HepG2 (cell line): ENCODE data around the gene SPRED3. TPM values are rescaled to one million over a fixed set of nuclear protein-coding genes. Genes with fewer than 3 reads are reported as not detected.
A peak's percentile ranks its signal among the peaks of the same experiment; 100 is the strongest.

Source experiments
- ATAC-seq: fragments of 200-7000 bp; cut with Tn5 transposase; 3 replicates; pipeline ENCODE4 v1.9.1; 2020; ENCODE audit warnings: mild to moderate bottlenecking, moderate library complexity
- BruUV-seq: library from RNA; stranded (reverse); fragments of 400-500 nt; replicated peaks from 2 replicates; lab custom pipeline; 2021; lab: Mats Ljungman, UMichigan
- CTCF ChIA-PET: fragments of 300-600 bp; formaldehyde crosslinking; extraction: SDS; loops from one replicate; lab custom pipeline; 2021; ENCODE audit warnings: low total read pairs, inconsistent platforms, low intra/inter-chr PET ratio; lab: Yijun Ruan, JAX
- POLR2A ChIA-PET: fragments of 350-600 bp; sonication (Branson Sonifier 250); formaldehyde crosslinking; loops from one replicate; lab custom pipeline; 2020; ENCODE audit warnings: antibody characterized with exemption, inconsistent platforms; lab: Yijun Ruan, JAX
- DNase-seq: peaks from one replicate; pipeline ENCODE4 v3.0.0-alpha.2; 2015; ENCODE audit warnings: low spot score
- FAIRE-seq: peaks from 3 replicates; lab custom pipeline; 2011; peaks lifted over from hg19 to GRCh38; lab: Jason Lieb, UNC
- H2AFZ ChIP-seq: one replicate; pipeline ENCODE4 v1.6.1; 2011; ENCODE audit warnings: low read length, inconsistent platforms
- H3K27ac ChIP-seq: fragments of 300-600 bp; 3 replicates; pipeline ENCODE4 v1.8.0; 2011; ENCODE audit warnings: mixed run types, mild to moderate bottlenecking, mixed read lengths, low read length, inconsistent platforms; ENCODE audit not compliant: insufficient read depth; ENCODE audit errors: extremely low read length
- H3K27me3 ChIP-seq, 2 experiments: fragments of 200-600 bp in 1 of 2; 2 replicates in 1 of 2; 3 replicates in 1 of 2; pipeline versions ENCODE4 v1.6.0 to v1.8.0; 2011; ENCODE audit warnings: low read length in 2 of 2, mild to moderate bottlenecking in 2 of 2, moderate library complexity in 2 of 2, inconsistent platforms in 1 of 2; ENCODE audit not compliant: insufficient read depth in 2 of 2, control insufficient read depth in 1 of 2
- H3K36me3 ChIP-seq, 2 experiments: fragments of 200-600 bp in 1 of 2; replicated peaks in 1 of 2; 2 replicates in 1 of 2; 3 replicates in 1 of 2; pipeline versions ENCODE4 v1.5.1 to v1.8.0; 2011; ENCODE audit warnings: low read length in 2 of 2, inconsistent platforms in 1 of 2; ENCODE audit not compliant: insufficient read depth in 2 of 2, control insufficient read depth in 1 of 2
- H3K4me1 ChIP-seq: 2 replicates; pipeline ENCODE4 v1.5.1; 2012; ENCODE audit warnings: low read length, inconsistent platforms; ENCODE audit not compliant: insufficient read depth
- H3K4me2 ChIP-seq: 2 replicates; pipeline ENCODE4 v1.6.0; 2011; ENCODE audit warnings: low read depth, low read length, inconsistent platforms
- H3K4me3 ChIP-seq, 3 experiments: fragments of 200-600 bp in 1 of 3; sonication (generic), shearing (Covaris generic) in 1 of 3; replicated peaks in 1 of 3; 2 replicates each; pipeline ENCODE4 v1.5.1; 2011 to 2016; ENCODE audit warnings: low read length in 3 of 3, inconsistent platforms in 2 of 3, low read depth in 2 of 3, mild to moderate bottlenecking in 2 of 3, control low read depth in 1 of 3, mixed read lengths in 1 of 3; ENCODE audit not compliant: insufficient read depth in 1 of 3
- H3K79me2 ChIP-seq: one replicate; pipeline ENCODE4 v1.6.1; 2011; ENCODE audit warnings: low read length, inconsistent platforms; ENCODE audit not compliant: insufficient read depth
- H3K9ac ChIP-seq: 2 replicates; pipeline ENCODE4 v1.6.0; 2011; ENCODE audit warnings: mild to moderate bottlenecking, low read depth, low read length, inconsistent platforms; ENCODE audit not compliant: insufficient read depth
- H3K9me3 ChIP-seq: 2 replicates; pipeline ENCODE4 v1.5.1; 2012; ENCODE audit warnings: mild to moderate bottlenecking, low read length
- H4K20me1 ChIP-seq: 2 replicates; pipeline ENCODE4 v1.6.0; 2011; ENCODE audit warnings: inconsistent platforms, mild to moderate bottlenecking, low read length, moderate library complexity; ENCODE audit not compliant: insufficient read depth
- ATF7 ChIP-seq, 2 experiments: fragments of 450-650 bp in 1 of 2; sonication (generic) in 1 of 2; formaldehyde crosslinking in 1 of 2; IDR thresholded peaks; 2 replicates each; pipeline versions ENCODE4 v1.4.0 to v1.6.1; 2016 to 2020; ENCODE audit warnings: antibody characterized with exemption in 1 of 2, mild to moderate bottlenecking in 1 of 2, missing genetic modification reagents in 1 of 2
- BRCA1 ChIP-seq: sonication (generic); formaldehyde crosslinking; IDR thresholded peaks from 2 replicates; pipeline ENCODE4 v1.4.0; 2020; ENCODE audit warnings: missing genetic modification reagents
- CREB1 ChIP-seq, 2 experiments: fragments of 450-650 bp in 1 of 2; IDR thresholded peaks; 2 replicates each; pipeline ENCODE4 v1.6.1; 2016 to 2017; ENCODE audit warnings: control low read depth in 1 of 2, mild to moderate bottlenecking in 1 of 2, missing compliant biosample characterization in 1 of 2, missing genetic modification characterization in 1 of 2
- DRAP1 ChIP-seq: IDR thresholded peaks from 2 replicates; pipeline ENCODE4 v1.6.1; 2016; ENCODE audit warnings: missing genetic modification reagents, missing compliant biosample characterization
- GLMP ChIP-seq: sonication (generic); formaldehyde crosslinking; IDR thresholded peaks from 2 replicates; pipeline ENCODE4 v1.9.0; 2021; ENCODE audit warnings: missing genetic modification reagents, mild to moderate bottlenecking, borderline replicate concordance
- MAFK ChIP-seq, 2 experiments: IDR thresholded peaks in 1 of 2; conservative IDR thresholded peaks in 1 of 2; 2 replicates each; pipeline ENCODE4 v1.6.1; 2011; ENCODE audit warnings: improper control_type of control experiment in 2 of 2, low read length in 2 of 2
- NPAS2 ChIP-seq: sonication (generic); formaldehyde crosslinking; IDR thresholded peaks from 2 replicates; pipeline ENCODE4 v1.8.0; 2022; ENCODE audit warnings: mild to moderate bottlenecking, missing genetic modification reagents, borderline replicate concordance
- REPIN1 ChIP-seq: sonication (generic); formaldehyde crosslinking; IDR thresholded peaks from 2 replicates; pipeline ENCODE4 v1.8.0; 2022; ENCODE audit warnings: missing genetic modification reagents, low read depth, mild to moderate bottlenecking, borderline replicate concordance
- RNF219 ChIP-seq: sonication (generic); formaldehyde crosslinking; IDR thresholded peaks from 2 replicates; pipeline ENCODE4 v1.5.0; 2020; ENCODE audit warnings: mild to moderate bottlenecking, missing genetic modification reagents
- ZNF530 ChIP-seq: sonication (generic); formaldehyde crosslinking; IDR thresholded peaks from 2 replicates; pipeline ENCODE4 v1.5.0; 2020; ENCODE audit warnings: low read depth, mild to moderate bottlenecking, missing genetic modification reagents
- ZNF775 ChIP-seq: sonication (generic); formaldehyde crosslinking; IDR thresholded peaks from 2 replicates; pipeline ENCODE4 v1.4.0; 2020; ENCODE audit warnings: missing genetic modification reagents, mild to moderate bottlenecking, moderate library complexity, borderline replicate concordance
- WGBS: methylation state at CpG from one replicate; pipeline ENCODE4 v1.1.6; 2017; ENCODE audit warnings: low lambda C conversion rate; 5-methylcytosine and 5-hydroxymethylcytosine counted together
- in situ Hi-C: cut with HindIII; loops from 2 replicates; pipeline ENCODE4 v1.10.0; 2017; ENCODE audit warnings: low pct_unique_long_range_greater_than_20kb; ENCODE audit not compliant: extremely low pct_ligation_motif_present
- intact Hi-C: fragments of 100-400 bp; cut with micrococcal nuclease; formaldehyde crosslinking; loops from one replicate; pipeline ENCODE4 v1.10.0; 2022; ENCODE audit not compliant: unreplicated experiment
- polyA plus RNA-seq, 8 experiments: library from polyadenylated mRNA; depleted of rRNA in 3 of 8; stranded (reverse) in 7 of 8; unstranded in 1 of 8; fragments of >200 nt; fragmentation: Illumina TruSeq in 4 of 8; extraction: Trizol in 4 of 8; gene quantifications; 2 replicates each; pipeline versions ENCODE4 v1.2.1 to v1.2.3, GENCODE V29; 2011 to 2016; ENCODE audit warnings: low read depth in 4 of 8, missing spikeins in 1 of 8, mixed read lengths in 1 of 8; ENCODE audit not compliant: insufficient read depth in 1 of 8
- total RNA-seq, 5 experiments: library from RNA; depleted of rRNA; stranded (reverse); fragments of >200 nt; fragmentation: Illumina TruSeq; extraction: Trizol; gene quantifications; 2 replicates each; pipeline ENCODE4 v1.2.3, GENCODE V29; 2016; ENCODE audit warnings: low read depth in 1 of 5

The SPRED3 gene
- total and polyA plus RNA-seq, 2 of the 13 experiments (the other 11 are each of a cell fraction or from before 2014, with no cell fraction given) = 0.15 to 0.17 TPM

GRCh38 chr19:38417146-38417543 is 28.6 kb downstream of the SPRED3 start:
- Histone ChIP-seq H3K36me3 (no peaks in the 10 kb centered on the region), H3K27me3 (peaks cover 3 to 43% of the 10 kb centered on the region in 2 experiments; a peak in 4 of 5 replicates), H4K20me1 (no peaks in the 10 kb centered on the region), H3K4me3 (no peak overlapping the region), H3K9ac (no peak overlapping the region), H2AFZ (no peak overlapping the region), H3K4me2 (no peak overlapping the region), H3K79me2 (no peaks in the 10 kb centered on the region), H3K4me1 (no peaks in the 10 kb centered on the region), H3K27ac (no peak overlapping the region), H3K9me3 (no peaks in the 10 kb centered on the region)
- no TSS peak for BruUV-seq
- 26% methylated on average over 8 of the region's 8 CpGs for WGBS
- ATAC-seq (no peak), DNase-seq (no peak), FAIRE-seq (no peak)
- in situ Hi-C loops = no loop called here
- TF ChIP-seq ZNF530 (CRISPR knock-in tag) = no peak
- POLR2A ChIA-PET = no interaction called here
- CTCF ChIA-PET = no interaction called here
- intact Hi-C loops = no loop called here

- H3K27me3 ChIP-seq = peaks cover 3 to 44% of the 10 kb centered on the region in 2 experiments; a peak in 4 of 5 replicates
- no peak overlapping the region; a peak in 1 of 6 replicates for H3K4me3 ChIP-seq
- no peaks in the 10 kb centered on the region for H3K4me1 ChIP-seq
- no peak overlapping the region for H2AFZ ChIP-seq
- H3K4me2 ChIP-seq = no peak overlapping the region
- no peaks in the 10 kb centered on the region for H3K79me2 ChIP-seq
- no peaks in the 10 kb centered on the region for H3K9me3 ChIP-seq
- H3K36me3 ChIP-seq = no peaks in the 10 kb centered on the region
- CTCF ChIA-PET = no interaction called here
- intact Hi-C loops = no loop called here
- 23% methylated on average over 25 of the region's 49 CpGs for WGBS
- FAIRE-seq (no peak), ATAC-seq (peak; percentile 31; the same call in 1 of the 3 replicates), DNase-seq (no peak)
- H4K20me1 ChIP-seq = no peaks in the 10 kb centered on the region
- H3K9ac ChIP-seq = no peak overlapping the region
- H3K27ac ChIP-seq = no peak overlapping the region
- in situ Hi-C loops = no loop called here
- POLR2A ChIA-PET = no interaction called here
- no TSS peak for BruUV-seq
- TF ChIP-seq MAFK (conservative IDR thresholded peaks at IDR 0.05 in 1 of 2, IDR thresholded peaks at IDR 0.05 in 1 of 2; ENCODE audit: low read length in 2 of 2) (no peak), CREB1 (IDR thresholded peaks at IDR 0.05) (peak; percentile 98), CREB1 (CRISPR knock-in tag; IDR thresholded peaks at IDR 0.05) (no peak), GLMP (CRISPR knock-in tag) (no peak), NPAS2 (CRISPR knock-in tag) (no peak), DRAP1 (CRISPR knock-in tag) (no peak), ATF7 (IDR thresholded peaks at IDR 0.05) (peak; percentile 84), ATF7 (CRISPR knock-in tag; IDR thresholded peaks at IDR 0.05) (no peak), ZNF775 (no peak), RNF219 (no peak), BRCA1 (CRISPR knock-in tag) (no peak), REPIN1 (CRISPR knock-in tag) (no peak)
These were observed 29.3 kb downstream of the SPRED3 start for GRCh38 chr19:38417544-38418506.
